IMR-90 (cell line): ENCODE results near the gene PILRA. TPM values are rescaled to one million over a fixed set of nuclear protein-coding genes. Genes with fewer than 3 reads are reported as not detected.

ENCODE experiments used
- ATAC-seq: fragments of 200-7000 bp; cut with Tn5 transposase; 2 replicates; pipeline ENCODE4 v1.9.1; 2020; ENCODE audit warnings: low read depth, mild to moderate bottlenecking, moderate library complexity
- BruUV-seq: library from RNA; stranded (reverse); fragments of 400-500 nt; replicated peaks from 2 replicates; lab custom pipeline; 2021; lab: Mats Ljungman, UMichigan
- CTCF ChIA-PET: fragments of 300-600 bp; formaldehyde crosslinking; extraction: SDS; loops from one replicate; lab custom pipeline; 2021; ENCODE audit warnings: antibody characterized with exemption; lab: Yijun Ruan, JAX
- POLR2A ChIA-PET: fragments of 300-600 bp; sonication (Branson Sonifier 250); formaldehyde crosslinking; loops from one replicate; lab custom pipeline; 2022; ENCODE audit warnings: antibody characterized with exemption; ENCODE audit not compliant: unreplicated experiment; lab: Charles Lee
- DNase-seq: peaks from one replicate; pipeline ENCODE4 v3.0.0; 2013
- H2AFZ ChIP-seq: replicated peaks from 2 replicates; pipeline ENCODE3; 2013; ENCODE audit warnings: low read length, mild to moderate bottlenecking; ENCODE audit not compliant: poor library complexity
- H2AK5ac ChIP-seq: 2 replicates; pipeline ENCODE4 v1.6.1; 2013; ENCODE audit warnings: low read depth, low read length, inconsistent platforms
- H2AK9ac ChIP-seq: replicated peaks from 2 replicates; pipeline ENCODE3; 2013; ENCODE audit warnings: mild to moderate bottlenecking, low read depth, low read length, moderate library complexity; ENCODE audit not compliant: poor library complexity
- H2BK120ac ChIP-seq: 2 replicates; pipeline ENCODE4 v1.6.1; 2013; ENCODE audit warnings: low read depth, low read length, inconsistent platforms
- H2BK15ac ChIP-seq: 3 replicates; pipeline ENCODE4 v1.6.1; 2013; ENCODE audit warnings: low read depth, low read length, inconsistent platforms
- H2BK20ac ChIP-seq: 2 replicates; pipeline ENCODE4 v1.6.1; 2013; ENCODE audit warnings: low read depth, mild to moderate bottlenecking, inconsistent platforms, low read length, moderate library complexity
- H2BK5ac ChIP-seq: 2 replicates; pipeline ENCODE4 v1.6.1; 2013; ENCODE audit warnings: mild to moderate bottlenecking, low read depth, low read length, inconsistent platforms; ENCODE audit not compliant: poor library complexity, severe bottlenecking
- H3K14ac ChIP-seq: replicated peaks from 2 replicates; pipeline ENCODE4 v1.6.1; 2013; ENCODE audit warnings: low read depth, low read length, inconsistent platforms
- H3K18ac ChIP-seq: 2 replicates; pipeline ENCODE4 v1.6.1; 2013; ENCODE audit warnings: low read depth, low read length, control low read depth
- H3K23ac ChIP-seq: 2 replicates; pipeline ENCODE4 v1.6.1; 2013; ENCODE audit warnings: low read depth, low read length, inconsistent platforms
- H3K27ac ChIP-seq: 2 replicates; pipeline ENCODE4 v1.5.1; 2013; ENCODE audit warnings: mild to moderate bottlenecking, control low read depth, low read length; ENCODE audit not compliant: insufficient read depth
- H3K27me3 ChIP-seq: 2 replicates; pipeline ENCODE4 v1.6.1; 2013; ENCODE audit warnings: low read length; ENCODE audit not compliant: control insufficient read depth, insufficient read depth
- H3K36me3 ChIP-seq: 2 replicates; pipeline ENCODE4 v1.6.1; 2013; ENCODE audit warnings: low read length, mixed read lengths; ENCODE audit not compliant: control insufficient read depth, insufficient read depth
- H3K4ac ChIP-seq: 2 replicates; pipeline ENCODE4 v1.6.1; 2013; ENCODE audit warnings: low read depth, low read length, inconsistent platforms
- H3K4me1 ChIP-seq: 2 replicates; pipeline ENCODE4 v1.6.1; 2013; ENCODE audit warnings: low read length, mixed read lengths; ENCODE audit not compliant: control insufficient read depth, insufficient read depth
- H3K4me2 ChIP-seq: 2 replicates; pipeline ENCODE4 v1.6.1; 2013; ENCODE audit warnings: low read depth, mild to moderate bottlenecking, control low read depth, low read length, moderate library complexity
- H3K4me3 ChIP-seq: 2 replicates; pipeline ENCODE4 v1.5.1; 2013; ENCODE audit warnings: low read depth, mild to moderate bottlenecking, control low read depth, low read length, moderate library complexity; ENCODE audit not compliant: insufficient read depth
- H3K56ac ChIP-seq: 2 replicates; pipeline ENCODE4 v1.6.1; 2013; ENCODE audit warnings: low read length, inconsistent platforms; ENCODE audit not compliant: insufficient read depth; ENCODE audit errors: extremely low read depth
- H3K79me1 ChIP-seq, 2 experiments: 2 replicates each; pipeline ENCODE4 v1.6.1; 2013; ENCODE audit warnings: low read length in 2 of 2, inconsistent platforms in 1 of 2, low read depth in 1 of 2
- H3K9ac ChIP-seq: 2 replicates; pipeline ENCODE4 v1.6.1; 2013; ENCODE audit warnings: low read depth, low read length, control low read depth
- H3K9me1 ChIP-seq: 2 replicates; pipeline ENCODE4 v1.6.1; 2013; ENCODE audit warnings: low read length, inconsistent platforms; ENCODE audit not compliant: insufficient read depth
- H3K9me3 ChIP-seq: 2 replicates; pipeline ENCODE4 v1.6.1; 2013; ENCODE audit warnings: low read length; ENCODE audit not compliant: control insufficient read depth, insufficient read depth
- H4K20me1 ChIP-seq: 2 replicates; pipeline ENCODE4 v1.6.1; 2013; ENCODE audit warnings: low read length, inconsistent platforms; ENCODE audit not compliant: insufficient read depth
- H4K5ac ChIP-seq: 2 replicates; pipeline ENCODE4 v1.6.1; 2013; ENCODE audit warnings: mild to moderate bottlenecking, low read depth, low read length, control low read depth
- H4K8ac ChIP-seq, 2 experiments: 2 replicates each; pipeline ENCODE4 v1.6.1; 2013; ENCODE audit warnings: low read depth in 2 of 2, low read length in 2 of 2, control low read depth in 1 of 2, inconsistent platforms in 1 of 2
- H4K91ac ChIP-seq: 2 replicates; pipeline ENCODE4 v1.6.1; 2013; ENCODE audit warnings: low read depth, low read length, inconsistent platforms; ENCODE audit not compliant: insufficient read depth
- BHLHE40 ChIP-seq: fragments of 150-350 bp; IDR thresholded peaks from 2 replicates; pipeline ENCODE4 v1.6.1; 2016; ENCODE audit warnings: mild to moderate bottlenecking, low read depth, low read length
- CEBPB ChIP-seq: IDR thresholded peaks from 2 replicates; pipeline ENCODE4 v1.6.1; 2012; ENCODE audit warnings: low read depth, low read length, improper control_type of control experiment
- CHD1 ChIP-seq: IDR thresholded peaks from 2 replicates; pipeline ENCODE4 v1.6.1; 2012; ENCODE audit warnings: low read depth, low read length, improper control_type of control experiment
- FOS ChIP-seq: fragments of 150-350 bp; IDR thresholded peaks from 2 replicates; pipeline ENCODE4 v1.6.1; 2016; ENCODE audit warnings: low read depth, low read length
- MAFK ChIP-seq: IDR thresholded peaks from 2 replicates; pipeline ENCODE4 v1.6.1; 2012; ENCODE audit warnings: low read depth, low read length, improper control_type of control experiment
- MAZ ChIP-seq: IDR thresholded peaks from 2 replicates; pipeline ENCODE4 v1.6.1; 2012; ENCODE audit warnings: low read depth, mild to moderate bottlenecking, low read length, improper control_type of control experiment, moderate library complexity, borderline replicate concordance
- MXI1 ChIP-seq: IDR thresholded peaks from 2 replicates; pipeline ENCODE4 v1.6.1; 2012; ENCODE audit warnings: low read depth, mild to moderate bottlenecking, low read length, moderate library complexity, borderline replicate concordance
- NFE2L2 ChIP-seq: fragments of 150-350 bp; IDR thresholded peaks from 2 replicates; pipeline ENCODE4 v1.6.1; 2016; ENCODE audit warnings: low read depth, mild to moderate bottlenecking, low read length
- POLR2A ChIP-seq: IDR thresholded peaks from 2 replicates; pipeline ENCODE4 v1.6.1; 2012; ENCODE audit warnings: mild to moderate bottlenecking, low read depth, low read length
- RAD21 ChIP-seq: IDR thresholded peaks from 2 replicates; pipeline ENCODE4 v1.6.1; 2012; ENCODE audit warnings: low read length, improper control_type of control experiment
- RCOR1 ChIP-seq: IDR thresholded peaks from 2 replicates; pipeline ENCODE4 v1.6.1; 2012; ENCODE audit warnings: mild to moderate bottlenecking, low read length, improper control_type of control experiment; ENCODE audit not compliant: insufficient replicate concordance
- RFX5 ChIP-seq: IDR thresholded peaks from 2 replicates; pipeline ENCODE4 v1.8.0; 2012; ENCODE audit warnings: low read depth, mild to moderate bottlenecking, low read length, moderate library complexity
- SMC3 ChIP-seq: fragments of 150-350 bp; IDR thresholded peaks from 2 replicates; pipeline ENCODE4 v1.6.1; 2016; ENCODE audit warnings: low read depth, mild to moderate bottlenecking, antibody characterized with exemption, low read length, moderate library complexity
- WGBS, 2 experiments: methylation state at CpG; one replicate each; pipeline versions ENCODE4 v1.1.5 to v1.1.7; 2013; ENCODE audit warnings: missing lambda C conversion rate in 2 of 2; ENCODE audit not compliant: insufficient read length in 1 of 2; ENCODE audit errors: extremely low coverage in 2 of 2; 5-methylcytosine and 5-hydroxymethylcytosine counted together
- dilution Hi-C: fragments of 300-500 bp; cut with HindIII; formaldehyde crosslinking; loops from one replicate; pipeline ENCODE4 v1.14.3; 2018; ENCODE audit warnings: low sequenced_read_pairs; ENCODE audit not compliant: unreplicated experiment
- in situ Hi-C: fragments of 300-500 bp; cut with MboI; formaldehyde crosslinking; loops from 3 replicates; pipeline ENCODE4 v1.14.3; 2019; ENCODE audit warnings: low sequenced_read_pairs, inconsistent platforms, mixed read lengths
- intact Hi-C: fragments of 100-400 bp; cut with micrococcal nuclease; formaldehyde crosslinking; loops from 2 replicates; pipeline ENCODE4 v1.10.0; 2022
- polyA plus RNA-seq, 3 experiments: library from polyadenylated mRNA; depleted of rRNA; stranded (reverse); fragments of >200 nt; gene quantifications; 2 replicates each; pipeline ENCODE4 v1.2.3, GENCODE V29; 2012; ENCODE audit warnings: low replicate concordance in 1 of 3
- total RNA-seq: library from RNA; depleted of rRNA; stranded (reverse); fragments of >200 nt; gene quantifications from 2 replicates; pipeline ENCODE4 v1.2.3, GENCODE V29; 2012
- TF ChIP-seq, protein P1 (sequence below): conservative IDR thresholded peaks from 2 replicates; pipeline ENCODE4 v1.5.1; 2012; ENCODE audit warnings: mild to moderate bottlenecking, low read depth, low read length, improper control_type of control experiment
- TF ChIP-seq, protein P2 (sequence below): fragments of 150-350 bp; IDR thresholded peaks from 2 replicates; pipeline ENCODE4 v1.6.1; 2016; ENCODE audit warnings: low read depth, mild to moderate bottlenecking, low read length, moderate library complexity, borderline replicate concordance
- TF ChIP-seq, protein P3 (sequence below): fragments of 150-350 bp; IDR thresholded peaks from 2 replicates; pipeline ENCODE4 v1.6.1; 2017; ENCODE audit warnings: mild to moderate bottlenecking, antibody characterized with exemption, low read length, low read depth

PILRA gene
- total and polyA plus RNA-seq, 2 of the 4 experiments (the other 2 are of a cell fraction), result 0.56 TPM; not detected in 1

DNA sequence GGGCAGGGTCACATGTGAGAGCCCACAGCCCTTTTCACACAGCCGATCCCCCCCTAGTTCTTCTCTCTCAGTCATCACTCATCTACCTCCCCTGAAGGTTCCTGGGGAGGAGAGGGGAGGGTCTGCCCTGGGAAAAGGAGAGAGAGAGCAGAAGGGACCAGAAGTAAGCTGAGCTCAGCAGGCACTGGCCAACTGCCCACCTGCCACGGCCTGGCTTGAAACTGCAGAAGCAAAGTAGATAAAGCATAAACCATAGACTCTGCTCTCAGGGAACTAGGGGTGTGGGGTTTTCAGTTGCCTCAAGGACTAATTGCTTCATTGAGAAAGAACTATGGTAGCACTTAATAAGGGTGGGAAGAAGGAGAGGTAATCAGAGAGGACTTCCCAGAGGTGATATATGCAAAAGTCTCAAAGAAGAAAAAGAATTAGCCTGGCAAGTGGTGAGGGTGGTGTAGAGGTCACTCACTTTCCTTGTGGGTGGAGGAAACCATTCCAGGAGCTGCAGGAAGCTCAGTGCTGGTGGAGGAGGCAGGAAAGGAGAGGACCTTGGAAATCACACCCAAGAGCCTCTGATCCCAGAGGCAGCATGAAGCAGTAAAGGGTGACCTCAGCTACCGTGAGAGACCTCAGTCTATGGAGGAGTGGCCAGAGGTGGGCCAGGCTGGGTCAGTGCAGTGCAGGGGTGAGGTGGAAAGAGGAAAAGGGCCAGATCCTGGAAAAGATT lies 17.2 kb downstream of the PILRA start:
- Histone ChIP-seq H3K9ac (no peak overlapping the region), H3K4me2 (no peak overlapping the region), H2BK20ac (no peak overlapping the region), H2BK15ac (no peak overlapping the region), H4K5ac (no peak overlapping the region), H4K8ac (no peak overlapping the region), H3K4me1 (no peaks in the 10 kb centered on the region), H3K27ac (no peak overlapping the region), H3K23ac (no peak overlapping the region; the same call in 1 of the 2 replicates), H3K18ac (no peak overlapping the region), H3K4ac (no peak overlapping the region), H3K36me3 (no peaks in the 10 kb centered on the region), H3K9me3 (peaks cover 4% of the 10 kb centered on the region), H2AFZ (peak overlapping the region; percentile 21), H2AK9ac (no peak overlapping the region), H2AK5ac (no peak overlapping the region), H2BK5ac (no peak overlapping the region), H4K91ac (no peak overlapping the region), H3K4me3 (no peak overlapping the region), H4K20me1 (no peaks in the 10 kb centered on the region), H3K79me1 (no peaks in the 10 kb centered on the region), H3K14ac (no peak overlapping the region), H3K56ac (no peak overlapping the region), H3K9me1 (peaks cover 3% of the 10 kb centered on the region; the same call in 1 of the 2 replicates), H3K27me3 (peaks cover 39% of the 10 kb centered on the region), H2BK120ac (no peak overlapping the region)
- POLR2A ChIA-PET, result no interaction called here
- DNase-seq (no peak), ATAC-seq (no peak)
- no TSS peak for BruUV-seq
- in situ Hi-C loops, result no loop called here
- TF ChIP-seq MXI1 (no peak), BHLHE40 (no peak), MAZ (no peak), RCOR1 (no peak), RAD21 (no peak), MAFK (no peak), SMC3 (no peak), CHD1 (no peak), POLR2A (no peak), RFX5 (no peak), FOS (no peak), CEBPB (no peak), NFE2L2 (no peak)
- TF ChIP-seq, protein P1, sequence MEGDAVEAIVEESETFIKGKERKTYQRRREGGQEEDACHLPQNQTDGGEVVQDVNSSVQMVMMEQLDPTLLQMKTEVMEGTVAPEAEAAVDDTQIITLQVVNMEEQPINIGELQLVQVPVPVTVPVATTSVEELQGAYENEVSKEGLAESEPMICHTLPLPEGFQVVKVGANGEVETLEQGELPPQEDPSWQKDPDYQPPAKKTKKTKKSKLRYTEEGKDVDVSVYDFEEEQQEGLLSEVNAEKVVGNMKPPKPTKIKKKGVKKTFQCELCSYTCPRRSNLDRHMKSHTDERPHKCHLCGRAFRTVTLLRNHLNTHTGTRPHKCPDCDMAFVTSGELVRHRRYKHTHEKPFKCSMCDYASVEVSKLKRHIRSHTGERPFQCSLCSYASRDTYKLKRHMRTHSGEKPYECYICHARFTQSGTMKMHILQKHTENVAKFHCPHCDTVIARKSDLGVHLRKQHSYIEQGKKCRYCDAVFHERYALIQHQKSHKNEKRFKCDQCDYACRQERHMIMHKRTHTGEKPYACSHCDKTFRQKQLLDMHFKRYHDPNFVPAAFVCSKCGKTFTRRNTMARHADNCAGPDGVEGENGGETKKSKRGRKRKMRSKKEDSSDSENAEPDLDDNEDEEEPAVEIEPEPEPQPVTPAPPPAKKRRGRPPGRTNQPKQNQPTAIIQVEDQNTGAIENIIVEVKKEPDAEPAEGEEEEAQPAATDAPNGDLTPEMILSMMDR, result no peak
- TF ChIP-seq, protein P2, sequence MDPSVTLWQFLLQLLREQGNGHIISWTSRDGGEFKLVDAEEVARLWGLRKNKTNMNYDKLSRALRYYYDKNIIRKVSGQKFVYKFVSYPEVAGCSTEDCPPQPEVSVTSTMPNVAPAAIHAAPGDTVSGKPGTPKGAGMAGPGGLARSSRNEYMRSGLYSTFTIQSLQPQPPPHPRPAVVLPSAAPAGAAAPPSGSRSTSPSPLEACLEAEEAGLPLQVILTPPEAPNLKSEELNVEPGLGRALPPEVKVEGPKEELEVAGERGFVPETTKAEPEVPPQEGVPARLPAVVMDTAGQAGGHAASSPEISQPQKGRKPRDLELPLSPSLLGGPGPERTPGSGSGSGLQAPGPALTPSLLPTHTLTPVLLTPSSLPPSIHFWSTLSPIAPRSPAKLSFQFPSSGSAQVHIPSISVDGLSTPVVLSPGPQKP, result no peak
- TF ChIP-seq, protein P3, sequence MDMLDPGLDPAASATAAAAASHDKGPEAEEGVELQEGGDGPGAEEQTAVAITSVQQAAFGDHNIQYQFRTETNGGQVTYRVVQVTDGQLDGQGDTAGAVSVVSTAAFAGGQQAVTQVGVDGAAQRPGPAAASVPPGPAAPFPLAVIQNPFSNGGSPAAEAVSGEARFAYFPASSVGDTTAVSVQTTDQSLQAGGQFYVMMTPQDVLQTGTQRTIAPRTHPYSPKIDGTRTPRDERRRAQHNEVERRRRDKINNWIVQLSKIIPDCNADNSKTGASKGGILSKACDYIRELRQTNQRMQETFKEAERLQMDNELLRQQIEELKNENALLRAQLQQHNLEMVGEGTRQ, result no peak
- intact Hi-C loops, result no loop called here
- CTCF ChIA-PET, result no interaction called here
- dilution Hi-C loops, result no loop called here
- WGBS, 2 experiments, result no CpG with 5 or more reads among the region's 3 CpGs
